RWPE2 (cell line): ENCODE results near the gene TUBB1.

ENCODE experiments used
- ATAC-seq: fragments of 200-7000 bp; cut with Tn5 transposase; 3 replicates; pipeline ENCODE4 v1.9.1; 2021; ENCODE audit warnings: low read depth
- DNase-seq: peaks from one replicate; pipeline ENCODE4 v3.0.0-alpha.2; 2020; ENCODE audit warnings: low spot score
- H3K27ac ChIP-seq: fragments of 450-650 bp; 2 replicates; pipeline ENCODE4 v1.5.1; 2017; ENCODE audit warnings: mild to moderate bottlenecking; ENCODE audit not compliant: poor library complexity, severe bottlenecking
- H3K27me3 ChIP-seq: fragments of 250-450 bp; sonication (Bioruptor Pico); 2 replicates; pipeline ENCODE4 v1.5.1; 2021; ENCODE audit warnings: mild to moderate bottlenecking, moderate library complexity; ENCODE audit not compliant: insufficient read depth, poor library complexity, severe bottlenecking
- H3K36me3 ChIP-seq: fragments of 250-450 bp; sonication (Bioruptor Pico); 2 replicates; pipeline ENCODE4 v1.5.1; 2020; ENCODE audit warnings: low read depth, mild to moderate bottlenecking, moderate library complexity
- H3K4me1 ChIP-seq: fragments of 250-450 bp; sonication (Bioruptor Pico); 2 replicates; pipeline ENCODE4 v1.5.1; 2021; ENCODE audit warnings: mild to moderate bottlenecking, moderate library complexity; ENCODE audit not compliant: insufficient read depth, poor library complexity, severe bottlenecking
- H3K4me3 ChIP-seq: fragments of 250-450 bp; sonication (Bioruptor Pico); 2 replicates; pipeline ENCODE4 v1.5.1; 2021; ENCODE audit warnings: mild to moderate bottlenecking, moderate library complexity; ENCODE audit not compliant: severe bottlenecking
- H3K9me3 ChIP-seq: fragments of 250-450 bp; sonication (Bioruptor Pico); 2 replicates; pipeline ENCODE4 v1.5.1; 2021; ENCODE audit warnings: mild to moderate bottlenecking, moderate library complexity; ENCODE audit not compliant: severe bottlenecking
- TF ChIP-seq, protein P1 (sequence below): fragments of 450-650 bp; IDR thresholded peaks from one replicate; pipeline ENCODE4 v1.5.1; 2017; ENCODE audit warnings: mild to moderate bottlenecking, moderate library complexity; ENCODE audit not compliant: poor library complexity, severe bottlenecking

TUBB1 gene

DNA sequence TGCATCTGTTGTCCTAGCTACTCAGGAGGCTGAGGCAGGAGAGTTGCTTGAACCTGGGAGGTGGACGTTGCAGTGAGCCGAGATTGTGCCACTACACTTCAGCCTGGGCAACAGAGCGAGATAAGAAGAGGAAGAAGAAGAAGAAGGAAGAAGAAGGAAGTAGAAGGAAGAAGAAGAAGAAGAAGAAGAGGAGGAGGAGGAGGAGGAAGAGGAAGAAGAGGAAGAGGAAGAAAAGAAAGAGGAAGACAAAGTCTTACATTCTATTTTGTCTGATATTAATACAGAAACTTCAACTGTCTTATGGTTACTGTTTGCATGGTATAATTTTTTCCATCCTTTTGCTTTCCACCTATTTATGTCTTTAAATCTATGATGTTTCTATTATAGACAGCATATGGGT, 45.4 kb upstream of the TUBB1 start:
- H3K27me3 ChIP-seq, result peaks cover 7% of the 10 kb centered on the region
- DNase-seq (no peak), ATAC-seq (no peak)
- no peak overlapping the region for H3K4me3 ChIP-seq
- no peak overlapping the region for H3K27ac ChIP-seq
- no peaks in the 10 kb centered on the region for H3K36me3 ChIP-seq
- H3K4me1 ChIP-seq, result no peaks in the 10 kb centered on the region
- H3K9me3 ChIP-seq, result peaks cover 11% of the 10 kb centered on the region
- TF ChIP-seq, protein P1, sequence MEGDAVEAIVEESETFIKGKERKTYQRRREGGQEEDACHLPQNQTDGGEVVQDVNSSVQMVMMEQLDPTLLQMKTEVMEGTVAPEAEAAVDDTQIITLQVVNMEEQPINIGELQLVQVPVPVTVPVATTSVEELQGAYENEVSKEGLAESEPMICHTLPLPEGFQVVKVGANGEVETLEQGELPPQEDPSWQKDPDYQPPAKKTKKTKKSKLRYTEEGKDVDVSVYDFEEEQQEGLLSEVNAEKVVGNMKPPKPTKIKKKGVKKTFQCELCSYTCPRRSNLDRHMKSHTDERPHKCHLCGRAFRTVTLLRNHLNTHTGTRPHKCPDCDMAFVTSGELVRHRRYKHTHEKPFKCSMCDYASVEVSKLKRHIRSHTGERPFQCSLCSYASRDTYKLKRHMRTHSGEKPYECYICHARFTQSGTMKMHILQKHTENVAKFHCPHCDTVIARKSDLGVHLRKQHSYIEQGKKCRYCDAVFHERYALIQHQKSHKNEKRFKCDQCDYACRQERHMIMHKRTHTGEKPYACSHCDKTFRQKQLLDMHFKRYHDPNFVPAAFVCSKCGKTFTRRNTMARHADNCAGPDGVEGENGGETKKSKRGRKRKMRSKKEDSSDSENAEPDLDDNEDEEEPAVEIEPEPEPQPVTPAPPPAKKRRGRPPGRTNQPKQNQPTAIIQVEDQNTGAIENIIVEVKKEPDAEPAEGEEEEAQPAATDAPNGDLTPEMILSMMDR, result no peak

DNA sequence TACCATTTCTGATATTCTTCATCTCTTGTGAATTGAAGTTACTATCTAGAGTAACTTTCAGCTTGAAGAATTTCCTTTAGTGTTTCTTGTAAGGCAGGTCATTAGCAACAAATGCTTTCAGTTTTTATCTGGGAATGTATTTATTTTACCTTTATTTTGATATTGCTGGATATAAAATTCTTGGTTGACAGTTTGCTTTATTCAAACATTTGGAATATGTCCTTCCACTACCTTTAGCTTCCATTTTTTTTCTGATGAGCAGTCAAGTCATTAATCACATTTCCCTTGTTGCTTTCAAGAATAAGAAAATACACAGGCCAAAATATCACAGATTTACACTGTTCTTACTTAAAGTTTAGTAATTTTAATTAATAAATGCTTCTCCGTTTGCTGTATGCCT, 43.9 kb upstream of the TUBB1 start:
- ATAC-seq (no peak), DNase-seq (no peak)
- TF ChIP-seq, protein P1, result no peak
- Histone ChIP-seq H3K27ac (no peak overlapping the region), H3K9me3 (peaks cover 4% of the 10 kb centered on the region), H3K27me3 (no peaks in the 10 kb centered on the region), H3K4me1 (no peaks in the 10 kb centered on the region), H3K36me3 (no peaks in the 10 kb centered on the region), H3K4me3 (no peak overlapping the region)

DNA sequence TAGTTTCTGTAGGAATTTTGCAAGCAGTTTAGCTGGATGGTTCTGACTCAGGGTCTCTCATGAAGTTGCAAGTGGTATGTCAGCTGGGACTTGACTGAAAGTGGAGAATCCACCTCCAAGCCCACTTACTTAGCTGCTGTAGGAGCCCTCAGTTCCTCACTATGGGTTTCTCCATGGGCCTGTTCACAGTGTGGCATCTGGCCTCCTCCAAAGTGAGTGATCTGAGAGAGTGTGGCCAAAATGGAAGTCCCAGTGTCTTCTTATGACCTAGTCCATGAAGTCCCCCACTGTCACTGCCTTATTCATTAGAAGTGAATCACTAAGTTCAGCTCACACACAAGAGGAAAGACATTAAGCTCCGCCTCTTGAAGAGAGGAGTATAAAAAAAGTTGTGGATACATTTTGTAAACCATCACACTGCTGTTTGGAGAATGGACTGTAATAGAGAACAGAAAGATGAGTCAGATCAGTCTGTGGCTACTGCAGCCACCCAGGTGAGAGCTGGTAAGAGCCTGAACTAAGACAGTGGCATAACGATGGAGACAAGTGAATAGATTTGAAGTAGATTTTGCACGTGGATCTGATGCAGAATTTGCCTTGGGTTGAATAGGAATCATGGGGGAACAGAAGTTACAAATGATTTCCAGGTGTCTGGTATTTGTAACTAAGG, 43.0 kb upstream of the TUBB1 start:
- ATAC-seq, result no peak

DNA sequence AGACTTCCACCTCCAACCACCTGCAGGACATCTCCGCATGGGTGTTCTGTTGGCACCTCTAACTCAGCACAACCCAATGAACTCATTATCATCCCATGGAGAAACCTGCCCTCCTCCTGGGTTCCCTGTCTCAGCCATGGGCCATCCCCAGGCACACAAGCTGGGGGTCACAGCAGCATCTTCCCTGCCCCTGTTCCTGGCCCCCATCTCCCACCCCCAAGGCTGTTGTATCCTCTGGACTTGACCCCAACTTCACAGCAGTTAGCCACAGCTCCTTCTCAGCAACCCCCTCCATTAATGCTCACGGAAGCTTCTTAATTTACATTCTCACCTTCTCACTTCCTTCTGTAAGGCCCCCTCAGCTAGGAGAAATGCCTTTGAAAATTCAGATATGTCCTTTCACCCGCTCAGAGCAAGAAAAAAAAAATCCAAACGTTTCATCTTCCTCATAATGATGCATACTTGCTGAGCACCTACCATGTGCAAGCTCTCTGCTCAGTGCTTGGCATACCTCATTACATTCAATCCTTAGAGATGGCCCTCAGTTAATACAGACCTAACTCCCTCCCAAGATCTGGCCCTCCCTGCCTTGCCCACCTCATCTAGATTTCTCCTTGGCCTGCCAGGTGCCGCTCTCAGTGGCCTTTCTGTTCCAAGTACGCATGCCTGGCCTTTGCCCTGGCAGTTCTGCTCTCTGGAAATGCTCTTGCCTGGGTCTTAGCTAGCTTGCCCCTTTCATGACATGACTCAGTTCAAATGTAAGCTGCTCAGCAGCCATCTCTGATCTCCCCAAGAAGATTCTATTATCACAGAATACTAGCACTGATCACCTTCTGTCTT, 40.7 kb upstream of the TUBB1 start:
- no peak for ATAC-seq
- TF ChIP-seq, protein P1, result no peak
- peaks cover 11% of the 10 kb centered on the region for H3K36me3 ChIP-seq
- DNase-seq, result no peak
- H3K9me3 ChIP-seq, result peaks cover 4% of the 10 kb centered on the region
- no peaks in the 10 kb centered on the region for H3K27me3 ChIP-seq
- peaks cover 7% of the 10 kb centered on the region for H3K4me1 ChIP-seq
- no peak overlapping the region for H3K27ac ChIP-seq
- no peak overlapping the region for H3K4me3 ChIP-seq

More for the DNA sequence above, 43.0 kb upstream of the TUBB1 start:
- Histone ChIP-seq H3K9me3 (peaks cover 4% of the 10 kb centered on the region), H3K4me3 (no peak overlapping the region), H3K27ac (no peak overlapping the region), H3K27me3 (no peaks in the 10 kb centered on the region), H3K4me1 (peaks cover 3% of the 10 kb centered on the region), H3K36me3 (no peaks in the 10 kb centered on the region)
- DNase-seq, result no peak
- TF ChIP-seq, protein P1, result no peak
